Skin epidermis (tissue), 12 donors: ENCODE results near the gene ALG1L2.
A peak's percentile ranks its signal among the peaks of the same experiment; 100 is the strongest.
"Not testable (repeated sequence)": the region's sequence is repeated elsewhere in the genome, so short reads cannot be mapped to it uniquely, and the experiment has no call there.

Source experiments
- H3K27ac ChIP-seq, 21 experiments: fragments of 200-600 bp; sonication (generic) in 11 of 21; one replicate each; pipeline ENCODE4 v1.5.0; 2020; ENCODE audit warnings: mild to moderate bottlenecking in 3 of 21, inconsistent platforms in 2 of 21, moderate library complexity in 2 of 21
- H3K4me3 ChIP-seq, 7 experiments: fragments of 200-600 bp; sonication (generic) in 2 of 7; one replicate each; pipeline ENCODE4 v1.5.0; 2020; ENCODE audit warnings: inconsistent platforms in 2 of 7, mild to moderate bottlenecking in 2 of 7, moderate library complexity in 1 of 7

The ALG1L2 gene

GRCh38 chr3:130119824-130120223, 38.2 kb downstream of the ALG1L2 start:
- not testable (repeated sequence) for H3K4me3 ChIP-seq, H3K27ac ChIP-seq

DNA sequence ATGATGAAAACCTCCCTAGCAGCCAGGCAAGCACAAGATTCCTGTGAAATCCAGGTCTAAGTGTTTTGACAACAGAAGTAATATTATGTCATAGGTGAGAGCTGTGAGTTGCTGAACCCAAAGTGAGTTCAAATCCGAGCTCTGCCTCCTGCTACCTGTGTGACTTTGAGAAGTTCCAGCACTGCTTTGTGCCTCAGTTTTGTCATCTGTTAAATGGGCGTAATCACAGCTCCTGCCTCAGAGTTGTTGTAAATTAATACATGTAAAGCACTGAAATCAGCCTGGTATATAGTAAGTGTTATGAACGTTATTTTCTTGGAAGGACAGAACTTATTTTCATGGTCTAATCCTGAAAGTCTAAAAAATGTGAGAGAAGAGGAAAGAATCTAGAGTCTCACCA, 38.7 kb downstream of the ALG1L2 start:
- not testable (repeated sequence) for H3K4me3 ChIP-seq

DNA sequence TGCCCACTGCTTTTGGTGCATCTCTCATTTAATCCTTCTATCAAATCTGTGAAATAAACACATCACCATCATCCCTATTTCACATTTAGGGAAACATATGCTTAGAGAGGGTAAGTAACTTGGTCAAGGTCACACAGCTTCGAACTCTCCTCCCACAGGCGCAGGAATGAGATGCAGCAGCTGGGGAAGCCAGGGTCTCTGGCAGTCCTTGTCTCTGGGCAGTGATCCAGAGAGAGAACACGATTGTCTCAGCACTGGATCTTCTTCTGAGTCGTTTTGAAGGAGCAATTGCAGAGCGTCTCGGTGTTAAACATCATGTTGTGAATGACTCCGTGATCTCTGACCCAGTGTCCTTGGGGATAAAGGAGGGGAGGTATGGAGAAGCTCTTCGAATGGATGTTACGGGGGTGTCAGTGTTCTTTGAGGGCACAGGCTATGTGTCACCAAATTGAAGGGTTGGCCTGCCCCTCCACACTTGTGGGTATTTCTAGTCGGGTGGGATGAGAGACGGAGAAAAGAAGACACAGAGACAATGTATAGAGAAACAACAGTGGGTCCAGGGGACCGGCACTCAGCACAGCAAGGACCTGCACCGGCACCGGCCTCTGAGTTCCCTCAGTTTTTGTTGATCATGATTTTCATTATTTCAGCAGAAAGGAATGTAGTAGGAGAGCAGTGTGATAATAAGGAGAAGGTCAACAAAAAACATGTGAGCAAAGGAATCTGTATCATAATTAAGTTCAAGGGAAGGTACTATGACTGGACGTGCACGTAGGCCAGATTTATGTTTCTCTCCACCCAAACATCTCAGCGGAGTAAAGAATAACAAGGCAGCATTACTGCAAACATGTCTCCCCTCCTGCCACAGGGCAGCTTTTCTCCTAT, 41.5 kb downstream of the ALG1L2 start:
- not testable (repeated sequence) for H3K27ac ChIP-seq, H3K4me3 ChIP-seq

More for the DNA sequence above, 38.7 kb downstream of the ALG1L2 start:
- H3K27ac ChIP-seq = not testable (repeated sequence)

DNA sequence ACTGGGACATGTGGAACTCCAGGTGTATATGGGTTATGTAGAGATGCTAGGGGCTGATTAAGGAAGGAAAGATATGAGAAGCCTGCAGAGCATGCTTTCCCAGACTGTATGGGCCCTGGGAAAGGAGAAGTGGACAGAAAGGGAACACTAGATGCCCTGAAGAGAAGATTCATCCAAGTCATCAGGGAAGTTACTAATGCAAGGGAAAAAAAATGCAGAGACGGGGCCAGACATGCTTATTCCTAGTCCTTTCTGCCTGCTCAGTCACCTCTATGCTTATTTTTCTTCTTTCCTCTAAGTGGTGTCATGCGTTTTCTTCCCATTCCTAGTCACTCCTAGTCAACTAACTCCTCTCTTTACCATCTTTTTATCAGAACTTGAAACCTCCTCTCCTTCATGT, 43.8 kb downstream of the ALG1L2 start:
- not testable (repeated sequence) for H3K27ac ChIP-seq, H3K4me3 ChIP-seq

- not testable (repeated sequence) for H3K27ac ChIP-seq, H3K4me3 ChIP-seq
Observed at GRCh38 chr3:130136337-130136736, 54.7 kb downstream of the ALG1L2 start.

DNA sequence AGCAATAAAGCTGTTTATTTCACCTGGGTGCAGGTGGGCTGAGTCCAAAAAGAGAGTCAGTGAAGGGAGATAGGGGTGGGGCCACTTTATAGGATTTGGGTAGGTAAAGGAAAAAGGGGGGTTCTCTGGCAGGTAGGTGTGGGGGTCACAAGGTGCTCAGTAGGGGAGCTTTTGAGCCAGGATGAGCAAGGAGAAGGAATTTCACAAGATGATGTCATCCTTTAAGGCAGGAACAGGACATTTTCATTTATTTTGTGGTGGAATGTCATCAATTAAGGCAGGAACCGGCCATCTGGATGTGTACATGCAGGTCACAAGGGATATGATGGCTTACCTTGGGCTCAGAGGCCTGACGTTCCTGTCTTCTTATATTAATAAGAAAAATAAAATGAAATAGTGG, 56.1 kb downstream of the ALG1L2 start:
- not testable (repeated sequence) for H3K27ac ChIP-seq, H3K4me3 ChIP-seq

DNA sequence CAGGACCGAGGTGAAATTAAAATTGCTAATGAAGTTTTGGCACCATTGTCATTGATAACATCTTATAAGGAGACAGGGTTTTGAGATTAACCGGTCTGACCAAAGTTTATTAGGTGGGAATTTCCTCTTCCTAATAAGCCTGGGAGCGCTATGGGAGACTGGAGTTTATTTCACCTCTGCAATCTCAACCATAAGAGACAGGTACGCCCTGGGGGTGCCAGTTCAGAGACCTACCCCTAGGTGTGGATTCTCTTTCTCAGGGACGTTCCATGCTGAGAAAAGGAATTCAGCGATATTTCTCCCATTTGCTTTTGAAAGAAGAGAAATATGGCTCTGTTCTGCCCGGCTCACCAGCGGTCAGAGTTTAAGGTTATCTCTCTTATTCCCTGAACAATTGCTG, 57.4 kb downstream of the ALG1L2 start:
- H3K4me3 ChIP-seq, H3K27ac ChIP-seq: not testable (repeated sequence)

GRCh38 chr3:130140756-130141155, 59.1 kb downstream of the ALG1L2 start:
- H3K4me3 ChIP-seq, H3K27ac ChIP-seq: not testable (repeated sequence)

GRCh38 chr3:130143648-130144327, 62.2 kb downstream of the ALG1L2 start:
- H3K27ac ChIP-seq = not testable (repeated sequence)

GRCh38 chr3:130144328-130144650, 62.7 kb downstream of the ALG1L2 start:
- peak overlapping the region in 1 of 7 experiments; percentile 14 for H3K4me3 ChIP-seq
- not testable (repeated sequence) for H3K27ac ChIP-seq

More at GRCh38 chr3:130143648-130144327, 62.2 kb downstream of the ALG1L2 start:
- H3K4me3 ChIP-seq = peak overlapping the region in 1 of 7 experiments; percentile 14

DNA sequence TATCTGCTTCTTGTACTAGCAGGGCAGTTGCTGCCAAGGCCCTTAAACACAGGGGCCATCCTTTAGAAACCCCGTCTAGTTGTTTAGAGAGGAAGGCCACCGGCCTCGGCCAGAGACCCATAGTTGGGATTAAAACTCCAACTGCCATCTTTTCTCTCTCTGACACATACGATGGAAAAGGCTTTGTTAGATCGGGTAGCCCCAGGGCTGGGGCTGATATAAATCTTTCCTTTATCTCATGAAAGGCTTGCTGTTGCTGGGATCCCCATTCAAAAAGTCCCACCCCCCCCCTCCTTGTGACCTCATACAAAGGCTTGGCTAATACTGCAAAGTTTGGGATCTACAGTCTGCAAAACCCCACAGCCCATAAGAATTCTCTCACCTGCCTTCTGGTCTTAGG, 63.8 kb downstream of the ALG1L2 start:
- not testable (repeated sequence) for H3K27ac ChIP-seq, H3K4me3 ChIP-seq

DNA sequence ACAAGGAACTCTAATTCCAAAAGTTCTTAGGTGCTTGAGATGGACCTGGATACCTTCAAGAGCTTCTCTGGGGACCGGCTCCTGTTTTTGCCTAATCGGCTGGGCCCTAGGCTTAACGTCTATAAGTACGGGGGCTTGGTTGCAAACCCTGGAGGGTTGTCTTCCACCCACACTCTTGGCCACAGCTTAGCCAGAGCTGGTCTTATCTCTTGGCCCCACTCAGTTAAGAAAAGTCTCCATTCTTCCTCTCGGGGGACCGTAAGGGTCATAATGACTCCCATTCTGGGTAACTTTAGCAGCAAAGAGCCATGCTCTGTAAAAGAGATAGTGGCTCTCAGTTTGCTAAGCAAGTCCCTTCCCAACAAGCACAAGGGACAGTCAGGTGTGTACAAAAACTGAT, 64.8 kb downstream of the ALG1L2 start:
- H3K27ac ChIP-seq, H3K4me3 ChIP-seq: not testable (repeated sequence)
